CD8-positive, alpha-beta memory T cell (primary cell): ENCODE data around the gene LRRC75A. TPM values are rescaled to one million over a fixed set of nuclear protein-coding genes. Genes with fewer than 3 reads are reported as not detected.

Source experiments
- CTCF ChIA-PET: fragments of 350-600 bp; sonication (Branson Sonifier 250); formaldehyde crosslinking; loops from one replicate; lab custom pipeline; 2021; ENCODE audit warnings: antibody characterized with exemption; lab: Charles Lee
- POLR2A ChIA-PET: fragments of 350-600 bp; sonication (Branson Sonifier 250); formaldehyde crosslinking; loops from one replicate; lab custom pipeline; 2021; ENCODE audit warnings: antibody characterized with exemption; lab: Charles Lee
- DNase-seq, 5 donors: peaks; one replicate each; pipeline versions ENCODE4 v3.0.0 to v3.0.0-alpha.2; 2020 to 2022; ENCODE audit warnings: mixed read lengths in 1 of 5
- H3K27ac ChIP-seq: one replicate; pipeline ENCODE4 v1.7.0; 2013; ENCODE audit warnings: low read depth, mild to moderate bottlenecking, low read length, moderate library complexity
- H3K27me3 ChIP-seq: 2 replicates; pipeline ENCODE4 v1.7.0; 2013; ENCODE audit warnings: low read length, mild to moderate bottlenecking; ENCODE audit not compliant: insufficient read depth, poor library complexity, severe bottlenecking
- H3K36me3 ChIP-seq: 2 replicates; pipeline ENCODE4 v1.7.0; 2013; ENCODE audit warnings: mild to moderate bottlenecking, low read length, moderate library complexity; ENCODE audit not compliant: insufficient read depth
- H3K4me1 ChIP-seq: 2 replicates; pipeline ENCODE4 v1.7.0; 2013; ENCODE audit warnings: mild to moderate bottlenecking, low read length, moderate library complexity; ENCODE audit not compliant: insufficient read depth
- H3K4me3 ChIP-seq: 2 replicates; pipeline ENCODE4 v1.7.0; 2013; ENCODE audit warnings: mild to moderate bottlenecking, low read length
- H3K9me3 ChIP-seq: 2 replicates; pipeline ENCODE4 v1.7.0; 2013; ENCODE audit warnings: mild to moderate bottlenecking, low read length
- H3K27ac Mint-ChIP-seq, 8 donors: one replicate each; pipeline ENCODE4 v1.8.0; 2020 to 2021; ENCODE audit warnings: mixed read lengths in 8 of 8, mild to moderate bottlenecking in 6 of 8, inconsistent platforms in 3 of 8, moderate library complexity in 3 of 8
- H3K27me3 Mint-ChIP-seq, 2 donors: one replicate each; pipeline ENCODE4 v1.8.0; 2020 to 2021; ENCODE audit warnings: mixed read lengths in 2 of 2, mild to moderate bottlenecking in 1 of 2, moderate library complexity in 1 of 2
- H3K36me3 Mint-ChIP-seq, 3 donors: one replicate each; pipeline ENCODE4 v1.8.0; 2020 to 2021; ENCODE audit warnings: mixed read lengths in 3 of 3, inconsistent platforms in 1 of 3, mild to moderate bottlenecking in 1 of 3
- H3K4me1 Mint-ChIP-seq, 3 donors: one replicate each; pipeline ENCODE4 v1.8.0; 2020 to 2021; ENCODE audit warnings: mixed read lengths in 3 of 3, inconsistent platforms in 1 of 3, mild to moderate bottlenecking in 1 of 3
- H3K4me3 Mint-ChIP-seq, 7 donors: one replicate each; pipeline ENCODE4 v1.8.0; 2020 to 2021; ENCODE audit warnings: mixed read lengths in 7 of 7, mild to moderate bottlenecking in 6 of 7, moderate library complexity in 4 of 7, inconsistent platforms in 2 of 7
- H3K9me3 Mint-ChIP-seq, 5 donors: one replicate each; pipeline ENCODE4 v1.8.0; 2020 to 2022; ENCODE audit warnings: mixed read lengths in 5 of 5, mild to moderate bottlenecking in 3 of 5, moderate library complexity in 2 of 5, inconsistent platforms in 1 of 5
- polyA plus RNA-seq: library from polyadenylated mRNA; unstranded; fragments of 300-500 nt; fragmentation: Illumina TruSeq; gene quantifications from one replicate; pipeline ENCODE4 v1.2.3, GENCODE V29; 2021
- total RNA-seq, 2 experiments: library from RNA; stranded (reverse); gene quantifications; one replicate each; pipeline ENCODE4 v1.2.3, GENCODE V29; 2021

LRRC75A gene
- total and polyA plus RNA-seq, 3 experiments from 2014 or later, result 2.2 to 4.6 (median 2.6) TPM

DNA sequence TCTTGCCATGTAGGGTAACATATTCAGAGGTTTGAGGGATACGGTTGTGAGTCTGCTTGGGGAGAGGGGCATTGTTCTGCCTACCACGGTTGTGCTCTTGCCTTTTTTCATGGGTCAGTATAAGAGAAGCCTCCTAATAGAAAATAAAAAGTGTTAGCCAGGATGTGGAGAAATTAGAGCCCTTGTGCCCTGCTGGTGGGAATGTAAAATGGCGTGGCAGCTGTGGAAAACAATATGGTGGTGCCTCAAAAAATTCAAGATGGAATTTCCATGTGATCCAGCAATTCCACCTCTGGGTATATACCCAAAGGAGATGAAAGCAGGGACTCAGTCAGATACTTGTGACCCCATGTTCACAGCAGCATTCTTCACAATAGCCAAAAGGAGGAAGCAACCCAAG lies 14.2 kb upstream of the LRRC75A start:
- no peak overlapping the region for H3K27ac ChIP-seq
- POLR2A ChIA-PET, result interaction anchor here (0.6 kb wide), 1 partner anchor 147 kb away, joined by 7 read pairs; no protein-coding TSS in a partner anchor
- no peaks in the 10 kb centered on the region for H3K36me3 ChIP-seq
- no peak overlapping the region for H3K4me3 ChIP-seq
- no peaks in the 10 kb centered on the region for H3K9me3 ChIP-seq
- Mint-ChIP-seq H3K4me3 (no peak overlapping the region), H3K27ac (no peak overlapping the region), H3K36me3 (no peaks in the 10 kb centered on the region), H3K9me3 (no peaks in the 10 kb centered on the region), H3K4me1 (no peaks in the 10 kb centered on the region), H3K27me3 (peaks cover 3 to 6% of the 10 kb centered on the region in 2 donors)
- no peaks in the 10 kb centered on the region for H3K4me1 ChIP-seq
- CTCF ChIA-PET, result no interaction called here
- no peaks in the 10 kb centered on the region for H3K27me3 ChIP-seq
- no peak for DNase-seq

DNA sequence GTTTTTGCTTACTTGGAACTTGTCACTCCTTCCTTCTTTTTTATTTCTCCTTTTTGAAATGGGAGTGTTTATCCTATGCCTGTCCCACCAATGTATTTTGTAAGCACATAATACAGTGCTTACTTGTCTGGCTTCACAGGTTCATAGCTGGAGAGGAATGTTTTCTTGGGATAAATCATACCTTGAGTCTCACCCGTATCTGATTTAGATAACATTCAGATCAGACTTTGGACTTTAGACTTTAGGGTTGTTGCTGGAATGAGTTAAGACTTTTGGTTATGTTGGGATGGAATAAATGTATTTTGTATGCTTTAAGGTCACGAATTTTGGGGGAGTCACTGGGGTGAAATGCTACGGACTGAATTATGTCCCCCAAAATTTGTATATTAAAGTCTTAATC lies 13.0 kb upstream of the LRRC75A start:
- Mint-ChIP-seq H3K4me3 (no peak overlapping the region), H3K36me3 (no peaks in the 10 kb centered on the region), H3K9me3 (no peaks in the 10 kb centered on the region), H3K4me1 (no peaks in the 10 kb centered on the region), H3K27me3 (peaks cover 5 to 6% of the 10 kb centered on the region in 2 donors), H3K27ac (peak overlapping the region in 1 of 8 donors; percentile 29)
- Histone ChIP-seq H3K36me3 (no peaks in the 10 kb centered on the region), H3K27ac (no peak overlapping the region), H3K4me3 (no peak overlapping the region), H3K9me3 (no peaks in the 10 kb centered on the region), H3K27me3 (no peaks in the 10 kb centered on the region), H3K4me1 (no peaks in the 10 kb centered on the region)
- no peak for DNase-seq
- POLR2A ChIA-PET, result no interaction called here
- CTCF ChIA-PET, result no interaction called here

DNA sequence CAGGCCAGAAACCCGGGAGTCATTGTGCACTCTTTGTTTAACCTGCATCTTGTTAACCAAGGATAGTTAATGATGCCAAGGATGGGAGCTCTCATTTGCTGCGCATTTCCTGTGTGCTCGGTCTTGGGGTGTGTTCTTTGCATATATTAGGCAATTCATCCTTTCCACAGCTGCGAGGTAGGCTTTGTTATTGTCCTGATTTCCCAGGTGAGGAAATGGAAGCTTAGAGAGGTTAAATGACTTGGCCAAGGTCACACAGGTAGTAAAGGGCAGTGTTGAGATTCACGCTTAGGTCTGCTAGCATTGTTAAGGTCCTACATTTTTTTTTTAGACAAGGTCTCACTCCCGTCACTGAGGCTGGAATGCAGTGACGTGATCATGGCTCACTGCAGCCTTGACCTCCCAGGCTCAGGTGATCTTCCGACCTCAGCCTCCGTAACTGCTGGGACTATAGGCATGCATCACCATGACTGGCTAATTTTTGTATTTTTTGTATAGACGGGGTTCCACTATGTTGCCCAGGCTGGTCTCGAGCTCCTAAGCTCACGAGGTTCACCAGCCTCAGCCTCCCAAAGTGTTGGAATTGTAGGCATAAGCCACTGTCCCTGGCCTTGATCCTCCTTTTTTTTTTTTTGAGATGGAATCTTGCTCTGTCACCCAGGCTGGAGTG lies 5.0 kb upstream of the LRRC75A start:
- no peaks in the 10 kb centered on the region for H3K9me3 Mint-ChIP-seq
- H3K4me3 Mint-ChIP-seq, result no peak overlapping the region
- H3K4me1 ChIP-seq, result no peaks in the 10 kb centered on the region
- no peak for DNase-seq
- ChIA-PET CTCF (no interaction called here), POLR2A (no interaction called here)
- no peak overlapping the region for H3K27ac ChIP-seq
- H3K27ac Mint-ChIP-seq, result no peak overlapping the region
- peaks cover 0 to 6% (median 5%) of the 10 kb centered on the region in 3 donors for H3K4me1 Mint-ChIP-seq
- H3K4me3 ChIP-seq, result no peak overlapping the region
- no peaks in the 10 kb centered on the region for H3K9me3 ChIP-seq
- H3K36me3 ChIP-seq, result no peaks in the 10 kb centered on the region
- H3K27me3 ChIP-seq, result no peaks in the 10 kb centered on the region
- peaks cover 3 to 11% of the 10 kb centered on the region in 2 donors for H3K27me3 Mint-ChIP-seq
- no peaks in the 10 kb centered on the region for H3K36me3 Mint-ChIP-seq

GRCh38 chr17:16495980-16496819 lies 4.2 kb upstream of the LRRC75A start:
- H3K27me3 Mint-ChIP-seq, result peaks cover 3 to 9% of the 10 kb centered on the region in 2 donors
- no peak overlapping the region for H3K4me3 ChIP-seq
- no peaks in the 10 kb centered on the region for H3K36me3 ChIP-seq
- H3K27me3 ChIP-seq, result no peaks in the 10 kb centered on the region
- no peaks in the 10 kb centered on the region for H3K36me3 Mint-ChIP-seq
- H3K27ac Mint-ChIP-seq, result peak overlapping the region in 1 of 8 donors; percentile 4
- ChIA-PET CTCF (interaction anchor here (1.2 kb wide), 1 partner anchor 26 kb away, joined by 3 read pairs; no protein-coding TSS in a partner anchor), POLR2A (no interaction called here)
- H3K4me1 Mint-ChIP-seq, result peaks cover under 1 to 8% (median 5%) of the 10 kb centered on the region in 3 donors
- H3K9me3 ChIP-seq, result no peaks in the 10 kb centered on the region
- peaks cover 1% of the 10 kb centered on the region for H3K4me1 ChIP-seq
- DNase-seq, result no peak
- peak overlapping the region in 2 of 7 donors; percentile 3 to 48 for H3K4me3 Mint-ChIP-seq
- H3K9me3 Mint-ChIP-seq, result no peaks in the 10 kb centered on the region
- no peak overlapping the region for H3K27ac ChIP-seq

- Histone ChIP-seq H3K36me3 (no peaks in the 10 kb centered on the region), H3K9me3 (no peaks in the 10 kb centered on the region), H3K27ac (no peak overlapping the region), H3K4me3 (no peak overlapping the region), H3K27me3 (no peaks in the 10 kb centered on the region), H3K4me1 (peaks cover 7% of the 10 kb centered on the region)
- Mint-ChIP-seq H3K27ac (peak overlapping the region in 1 of 8 donors; percentile 4), H3K4me1 (peaks cover 7 to 14% (median 12%) of the 10 kb centered on the region in 3 donors), H3K36me3 (no peaks in the 10 kb centered on the region), H3K4me3 (peak overlapping the region in 1 of 7 donors; percentile 74), H3K27me3 (peaks cover 3 to 9% of the 10 kb centered on the region in 2 donors), H3K9me3 (no peaks in the 10 kb centered on the region)
- POLR2A ChIA-PET, result no interaction called here
- CTCF ChIA-PET, result interaction anchor here (1.2 kb wide), 1 partner anchor 26 kb away, joined by 3 read pairs; no protein-coding TSS in a partner anchor
- no peak for DNase-seq
Measured at GRCh38 chr17:16495561-16495960, 3.6 kb upstream of the LRRC75A start.

DNA sequence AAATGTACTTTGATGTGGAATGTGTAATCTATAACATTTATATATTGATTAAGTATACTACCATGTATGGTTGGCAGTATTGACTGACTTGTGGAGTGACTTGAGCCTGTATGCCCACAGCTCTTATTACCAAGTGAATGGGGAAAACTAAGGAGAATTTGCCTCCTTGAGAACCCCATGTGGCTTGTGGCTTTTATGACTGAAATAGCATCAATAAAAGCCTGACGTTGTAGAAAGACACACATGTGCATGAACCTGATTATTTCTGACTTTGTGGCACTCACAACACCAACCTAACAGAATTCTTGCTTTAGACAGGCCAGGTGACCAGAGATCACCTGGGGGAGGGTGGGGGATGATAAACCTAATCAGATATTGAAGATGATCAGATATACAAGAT lies 2.1 kb upstream of the LRRC75A start:
- H3K27ac Mint-ChIP-seq, result no peak overlapping the region
- ChIA-PET CTCF (no interaction called here), POLR2A (no interaction called here)
- Histone ChIP-seq H3K27me3 (no peaks in the 10 kb centered on the region), H3K4me3 (no peak overlapping the region), H3K4me1 (peaks cover 7% of the 10 kb centered on the region), H3K9me3 (no peaks in the 10 kb centered on the region), H3K36me3 (no peaks in the 10 kb centered on the region), H3K27ac (no peak overlapping the region)
- DNase-seq, result no peak
- no peaks in the 10 kb centered on the region for H3K36me3 Mint-ChIP-seq
- peaks cover 13 to 21% (median 16%) of the 10 kb centered on the region in 3 donors for H3K4me1 Mint-ChIP-seq
- H3K4me3 Mint-ChIP-seq, result peak overlapping the region in 2 of 7 donors; percentile 85 to 86
- H3K27me3 Mint-ChIP-seq, result peaks cover 3 to 7% of the 10 kb centered on the region in 2 donors
- no peaks in the 10 kb centered on the region for H3K9me3 Mint-ChIP-seq

DNA sequence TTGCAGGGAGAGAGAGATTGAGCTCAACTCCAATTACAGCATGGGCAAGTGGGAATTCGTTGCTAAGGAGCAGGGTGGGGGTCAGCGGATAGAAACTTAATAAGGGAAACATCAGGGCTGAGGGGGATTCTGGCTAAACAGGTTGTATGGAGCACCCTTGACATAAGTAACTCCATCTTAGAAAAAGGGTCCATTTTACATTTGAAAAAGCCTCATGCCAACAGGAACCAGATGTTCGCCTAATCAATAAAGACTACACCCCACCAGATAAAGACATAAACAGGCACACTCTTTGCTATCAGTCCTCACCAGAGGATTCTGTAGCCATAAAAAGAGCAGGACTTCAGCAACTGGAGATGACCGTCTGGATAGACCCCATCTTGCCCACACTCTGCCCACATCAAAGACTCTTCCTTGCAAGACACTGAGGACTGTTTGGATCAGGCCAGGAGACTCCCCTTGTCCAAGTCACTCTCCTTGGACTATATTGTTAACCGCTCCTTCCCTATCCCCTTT lies 1.6 kb upstream of the LRRC75A start:
- no peaks in the 10 kb centered on the region for H3K36me3 Mint-ChIP-seq
- H3K4me3 ChIP-seq, result no peak overlapping the region
- peaks cover 7% of the 10 kb centered on the region for H3K4me1 ChIP-seq
- ChIA-PET POLR2A (no interaction called here), CTCF (no interaction called here)
- H3K36me3 ChIP-seq, result no peaks in the 10 kb centered on the region
- H3K4me1 Mint-ChIP-seq, result peaks cover 13 to 21% (median 16%) of the 10 kb centered on the region in 3 donors
- H3K27me3 Mint-ChIP-seq, result peaks cover 3 to 7% of the 10 kb centered on the region in 2 donors
- H3K9me3 Mint-ChIP-seq, result no peaks in the 10 kb centered on the region
- DNase-seq, result no peak
- peak overlapping the region in 1 of 8 donors; percentile 31 for H3K27ac Mint-ChIP-seq
- no peak overlapping the region for H3K27ac ChIP-seq
- H3K27me3 ChIP-seq, result no peaks in the 10 kb centered on the region
- H3K9me3 ChIP-seq, result no peaks in the 10 kb centered on the region
- H3K4me3 Mint-ChIP-seq, result peak overlapping the region; percentile 21 to 90 (median 85)
